ACHN (cell line): ENCODE measurements around the gene EPB41L5.
"Not testable (repeated sequence)": the region's sequence is repeated elsewhere in the genome, so short reads cannot be mapped to it uniquely, and the experiment has no call there.

Experiments used
- DNase-seq: peaks from one replicate; pipeline ENCODE4 v3.0.0-alpha.2; 2015
- in situ Hi-C: cut with HindIII; loops from 2 replicates; pipeline ENCODE4 v1.10.0; 2017; ENCODE audit warnings: low sequenced_read_pairs, low pct_ligation_motif_present, low pct_unique_long_range_greater_than_20kb

EPB41L5 gene

DNA sequence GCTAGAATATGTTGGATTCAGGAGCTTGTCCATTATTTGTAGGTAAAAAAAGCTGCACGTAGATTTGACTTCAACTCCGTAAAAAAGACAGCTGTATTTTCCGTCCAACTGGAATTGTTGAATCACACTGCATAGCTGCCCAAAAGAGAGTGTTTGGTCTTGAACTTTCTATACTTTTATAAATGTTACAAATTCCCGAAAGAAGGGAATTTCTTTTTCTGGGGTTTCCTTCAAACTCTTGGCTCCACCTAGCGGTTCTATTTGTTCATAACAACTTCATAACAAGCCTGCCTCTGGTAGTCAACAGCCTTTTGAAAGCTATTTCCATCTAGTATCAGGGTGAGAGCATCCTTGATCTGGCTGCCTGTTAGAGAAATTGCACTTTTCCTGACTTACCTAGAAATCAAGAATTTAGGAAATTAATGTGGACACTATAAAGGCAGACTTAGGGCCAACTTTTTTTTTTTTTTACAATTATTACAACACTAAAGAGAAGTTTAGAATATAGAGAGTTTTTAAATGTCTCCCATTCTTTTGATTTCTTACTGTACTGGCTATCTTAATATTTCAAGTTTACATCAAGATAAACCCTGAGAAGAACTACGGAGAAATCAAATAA lies 162.2 kb downstream of the EPB41L5 start:
- DNase-seq, result peak; percentile 69
- in situ Hi-C loops, result no loop called here

DNA sequence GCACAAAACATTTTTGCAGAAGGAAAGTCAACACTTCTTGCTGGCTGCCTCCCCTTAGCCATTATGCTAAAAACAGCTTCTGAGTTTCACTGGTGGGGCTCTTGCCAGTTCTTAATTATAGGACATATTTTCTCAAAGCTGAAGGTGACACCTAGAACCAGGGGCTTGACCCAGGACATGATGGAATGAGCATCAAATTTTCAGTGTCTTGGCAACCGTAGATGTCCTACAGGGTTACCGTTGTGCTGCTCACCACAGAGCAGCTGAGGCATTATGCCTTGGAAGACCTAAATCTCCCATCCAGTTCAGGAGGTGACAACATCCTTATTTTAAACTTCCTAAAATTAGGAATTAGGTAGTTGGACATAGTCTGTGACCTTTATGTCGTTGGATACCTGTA lies 163.6 kb downstream of the EPB41L5 start:
- DNase-seq, result no peak
- in situ Hi-C loops, result no loop called here

DNA sequence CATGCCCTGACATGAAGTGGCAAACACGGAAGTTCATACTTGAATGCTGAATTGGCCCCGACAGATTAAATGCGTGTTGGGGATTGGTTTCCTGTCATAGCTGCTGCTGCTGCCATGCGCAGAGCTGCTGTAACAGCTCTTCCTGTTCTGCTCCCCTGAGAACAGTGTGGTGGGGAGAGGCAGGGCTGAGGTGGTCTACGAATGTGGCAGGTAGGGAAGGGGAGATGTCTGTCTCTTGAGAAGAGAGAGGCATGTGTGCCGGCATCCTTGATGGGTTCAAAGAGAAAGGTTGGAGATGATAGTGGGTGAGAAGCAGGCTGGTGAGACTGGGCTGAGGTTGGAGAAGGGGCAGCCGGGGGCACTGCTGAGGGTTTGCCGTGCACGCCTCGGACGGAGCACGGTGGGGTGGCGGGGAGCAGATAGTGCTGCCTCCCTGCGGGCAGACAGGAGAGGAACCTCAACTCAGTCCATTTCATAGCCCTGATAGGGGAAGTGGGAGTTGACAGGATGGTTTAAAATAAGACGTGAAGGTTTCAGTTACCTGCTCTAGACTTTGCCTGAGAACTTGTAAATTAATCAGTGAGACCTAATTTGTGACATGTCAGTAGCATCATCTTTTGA lies 164.2 kb downstream of the EPB41L5 start:
- DNase-seq, result no peak
- in situ Hi-C loops, result no loop called here

GRCh38 chr2:120177973-120178372 lies 165.1 kb downstream of the EPB41L5 start:
- in situ Hi-C loops, result no loop called here
- no peak for DNase-seq

DNA sequence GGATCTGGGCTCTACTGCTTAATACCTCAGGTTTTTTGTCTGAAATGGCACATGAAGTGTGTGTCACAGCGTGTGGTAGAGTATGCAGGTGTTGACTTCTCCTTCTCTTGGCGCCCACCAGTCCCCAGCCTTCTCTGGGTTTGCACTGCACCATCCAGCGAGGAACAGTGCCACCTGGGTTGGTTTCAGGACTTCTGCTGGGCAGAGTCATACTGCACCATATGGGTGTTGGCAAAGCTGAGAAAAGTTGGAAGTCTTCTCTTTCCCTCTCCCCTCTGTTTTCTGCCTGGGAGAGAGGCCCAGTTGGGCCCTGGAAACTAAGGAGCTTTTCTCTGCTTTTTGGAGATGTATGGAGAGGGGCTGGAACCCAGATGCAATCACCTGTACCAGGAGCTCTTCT lies 166.5 kb downstream of the EPB41L5 start:
- no peak for DNase-seq
- in situ Hi-C loops, result no loop called here

DNA sequence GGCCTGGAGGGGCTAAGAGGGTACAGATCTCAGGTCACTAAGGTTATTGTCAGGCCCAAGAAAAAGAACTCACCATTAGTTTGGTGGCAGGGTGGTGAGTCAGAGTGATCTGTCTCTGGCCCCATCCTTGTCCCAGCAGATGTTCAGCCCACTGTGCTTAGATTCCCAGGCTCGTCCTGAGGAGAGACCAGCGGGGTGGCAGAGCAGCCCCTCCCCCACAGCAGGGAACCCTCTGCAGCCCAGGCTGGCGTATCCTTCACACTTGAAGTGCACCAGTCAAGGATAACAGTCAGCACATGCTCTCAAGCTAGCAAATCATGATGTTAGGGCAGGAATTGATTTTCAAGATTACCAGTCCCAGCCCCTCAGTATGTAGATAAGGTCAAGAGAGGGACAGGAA lies 167.2 kb downstream of the EPB41L5 start:
- in situ Hi-C loops, result no loop called here
- no peak for DNase-seq

DNA sequence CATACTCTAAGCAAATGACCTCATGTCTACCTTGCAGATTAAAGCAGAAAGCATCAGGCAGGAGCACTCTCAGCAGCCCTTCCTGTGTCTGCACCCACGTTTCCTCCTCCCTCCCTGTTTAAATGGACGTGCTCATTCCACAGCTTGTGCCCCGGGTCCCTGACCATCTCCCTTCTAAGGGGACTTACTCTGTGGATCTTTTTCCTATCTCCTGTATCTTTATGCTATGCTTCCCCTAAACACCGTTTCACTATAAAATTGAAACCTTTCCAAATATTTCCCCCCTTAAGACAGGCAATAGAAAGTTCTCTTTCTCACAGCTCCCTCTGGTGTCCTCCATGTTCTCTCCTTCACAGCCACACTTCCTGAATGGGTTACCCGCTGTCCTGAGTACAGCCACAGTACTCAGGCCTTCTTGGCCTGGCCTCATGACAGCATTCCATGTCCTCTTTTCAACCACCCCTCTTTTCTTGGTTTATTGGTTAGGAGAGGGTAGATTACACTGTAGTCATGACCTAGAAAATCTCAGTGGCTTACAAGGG lies 169.2 kb downstream of the EPB41L5 start:
- DNase-seq, result no peak
- in situ Hi-C loops, result no loop called here

GRCh38 chr2:120189189-120189588 lies 176.3 kb downstream of the EPB41L5 start:
- in situ Hi-C loops, result no loop called here
- DNase-seq, result no peak

DNA sequence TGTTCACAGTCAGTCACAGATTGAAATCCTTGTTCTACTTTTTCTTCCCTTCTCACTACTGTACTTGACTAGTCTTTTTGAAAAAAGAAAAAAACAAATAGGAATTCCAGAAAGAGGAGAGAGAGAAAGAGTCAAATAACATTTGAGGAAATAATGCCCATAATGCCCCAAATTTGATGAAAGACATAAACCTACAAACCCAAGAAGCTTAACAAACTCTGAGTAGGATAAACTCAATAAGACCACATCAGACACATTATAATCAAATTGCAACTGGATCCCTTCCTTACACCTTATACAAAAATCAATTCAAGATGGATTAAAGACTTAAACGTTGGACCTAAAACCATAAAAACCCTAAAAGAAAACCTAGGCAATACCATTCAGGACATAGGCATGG lies 179.4 kb downstream of the EPB41L5 start:
- no peak for DNase-seq
- in situ Hi-C loops, result no loop called here

DNA sequence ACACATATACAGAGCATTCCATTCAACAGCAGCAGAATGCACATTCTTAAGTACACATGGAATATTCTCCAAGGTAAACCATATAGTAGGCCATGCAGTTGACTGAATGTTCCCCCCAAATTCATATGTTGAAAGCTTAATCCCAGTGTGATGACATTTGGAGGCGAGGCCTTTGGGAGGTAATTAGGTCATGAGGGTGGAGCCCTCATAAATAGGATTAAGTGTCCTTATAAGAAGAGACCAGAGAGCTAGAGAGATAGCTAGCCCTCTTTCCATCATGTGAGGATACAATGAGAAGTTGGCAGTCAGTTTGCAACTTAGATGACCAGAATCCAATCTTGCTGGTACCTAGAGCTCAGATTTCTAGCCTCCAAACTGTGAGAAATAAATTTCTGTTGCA lies 182.7 kb downstream of the EPB41L5 start:
- no peak for DNase-seq
- in situ Hi-C loops, result no loop called here

DNA sequence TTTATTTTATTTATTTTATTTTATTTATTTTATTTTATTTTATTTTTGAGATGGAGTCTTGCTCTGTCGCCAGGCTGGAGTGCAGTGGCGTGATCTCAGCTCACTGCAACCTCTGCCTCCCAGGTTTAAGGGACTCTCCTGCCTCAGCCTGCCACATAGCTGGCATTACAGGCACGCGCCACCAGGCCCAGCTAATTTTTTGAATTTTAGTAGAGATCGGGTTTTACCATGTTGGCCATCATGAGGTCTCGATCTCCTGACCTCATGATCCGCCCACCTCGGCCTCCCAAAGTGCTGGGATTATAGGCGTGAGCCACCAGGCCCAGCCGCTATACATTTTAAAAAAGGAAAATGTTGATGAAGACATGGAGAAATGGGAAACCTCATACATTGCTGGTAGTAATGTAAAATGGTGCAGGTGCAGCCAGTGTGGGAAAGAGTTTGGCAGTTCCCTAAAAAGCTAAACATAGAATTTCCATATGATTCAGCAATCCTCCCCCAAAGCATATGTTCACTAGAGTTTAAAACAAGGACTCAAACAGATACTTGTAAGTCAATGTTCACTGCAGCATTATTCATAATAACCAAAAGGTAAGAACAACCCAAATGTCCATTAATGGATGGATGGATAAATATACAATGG lies 187.1 kb downstream of the EPB41L5 start:
- in situ Hi-C loops, DNase-seq: not testable (repeated sequence)

DNA sequence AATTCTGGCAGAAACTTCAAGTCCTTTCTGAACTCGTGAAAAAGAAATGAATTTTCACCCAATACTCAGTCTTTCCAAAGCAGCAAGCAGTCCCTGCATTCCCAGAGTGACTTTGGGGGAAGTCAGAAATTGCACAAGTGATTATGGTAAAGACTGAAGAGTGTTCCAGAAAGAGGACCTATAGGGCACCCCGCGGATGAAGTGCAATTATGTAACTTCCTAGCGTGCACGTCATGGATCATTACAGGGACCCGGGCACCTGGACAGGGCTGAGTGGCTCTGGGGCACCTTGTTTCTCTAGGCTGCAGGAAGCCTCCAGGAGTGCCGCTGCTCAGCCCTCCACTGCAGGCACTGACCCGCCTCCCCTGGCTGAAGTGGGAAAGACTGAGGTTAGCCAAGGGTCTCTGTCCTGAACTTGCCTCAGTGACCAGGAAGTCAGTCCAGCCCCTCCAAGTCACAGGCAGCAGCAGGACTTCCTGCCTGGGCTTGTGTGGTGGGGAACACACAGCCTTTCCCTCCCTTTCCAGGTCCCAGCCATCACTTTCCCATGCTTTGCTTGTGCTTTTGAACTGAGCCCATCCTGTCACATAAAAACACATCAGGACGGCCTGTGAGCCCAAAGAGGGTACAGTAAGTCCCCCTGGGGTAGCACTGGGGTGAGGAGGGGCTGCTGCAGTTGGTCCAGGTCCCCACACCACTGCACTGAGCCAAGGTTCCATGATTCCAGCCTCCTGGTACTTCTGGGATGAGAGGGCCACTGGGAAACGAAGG lies 190.6 kb downstream of the EPB41L5 start:
- no peak for DNase-seq
- in situ Hi-C loops, result no loop called here

GRCh38 chr2:120204022-120204405 lies 191.1 kb downstream of the EPB41L5 start:
- DNase-seq, result no peak
- in situ Hi-C loops, result no loop called here

DNA sequence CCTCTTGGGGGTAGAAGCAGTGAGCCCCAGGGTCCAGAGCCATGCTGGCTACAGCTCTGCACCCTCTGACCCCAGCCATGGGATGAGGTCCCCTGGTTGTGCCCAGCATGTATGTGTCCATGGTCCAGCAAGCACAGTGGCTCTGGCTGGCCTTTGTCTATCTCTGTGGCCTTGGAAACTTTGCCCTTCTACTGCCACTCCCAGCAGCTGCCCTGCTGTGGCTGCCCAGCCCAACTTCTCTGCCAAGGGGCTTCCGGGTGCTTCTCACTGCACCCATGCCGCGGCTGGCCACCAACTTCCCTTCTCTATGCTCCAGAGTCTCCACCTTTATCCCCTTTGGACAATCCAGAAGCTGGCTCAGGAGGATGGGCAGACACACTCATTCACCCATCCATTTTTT lies 191.5 kb downstream of the EPB41L5 start:
- in situ Hi-C loops, result no loop called here
- no peak for DNase-seq

GRCh38 chr2:120204945-120205670 lies 192.2 kb downstream of the EPB41L5 start:
- in situ Hi-C loops, result no loop called here
- no peak for DNase-seq

DNA sequence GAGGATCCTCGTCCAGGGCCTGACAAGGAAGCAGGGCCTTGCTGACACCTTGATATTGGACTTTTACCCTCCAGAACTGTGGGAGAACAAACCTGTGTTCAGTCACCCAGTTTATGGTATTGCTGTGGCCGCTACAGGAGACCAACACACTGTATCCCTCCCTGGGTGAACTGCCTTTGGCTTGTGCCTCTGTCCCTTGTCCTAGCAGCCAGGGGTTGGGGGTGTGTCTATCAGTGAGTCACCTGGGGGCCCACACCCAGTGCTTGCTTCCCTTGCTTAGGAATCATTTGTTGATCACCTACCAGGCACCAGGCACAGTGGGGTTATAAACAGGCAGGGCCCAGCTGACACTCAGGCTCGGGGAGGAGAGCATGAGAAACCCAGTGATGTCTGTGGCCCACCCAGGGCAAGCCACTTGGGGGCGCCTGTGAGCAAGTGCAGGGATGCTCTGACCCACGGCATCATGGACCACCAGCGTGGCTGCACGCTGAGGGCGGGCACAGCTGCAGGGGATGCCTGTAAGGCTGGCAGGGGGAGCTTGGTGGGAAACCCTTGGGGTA lies 193.2 kb downstream of the EPB41L5 start:
- DNase-seq, result peak; percentile 18
- in situ Hi-C loops, result no loop called here

- in situ Hi-C loops, result no loop called here
- no peak for DNase-seq
These were observed 195.8 kb downstream of the EPB41L5 start for GRCh38 chr2:120208381-120209353.
